ENCODE data around the gene CDHR5.

GRCh38 chr11:637593-638521, 13.1 kb upstream of the CDHR5 start:
- TF ChIP-seq CTCF (IDR thresholded peaks at IDR 0.05) (no peak), POLR2A (IDR thresholded peaks at IDR 0.05) (no peak)

Measured in testis (tissue), 2 donors.